SU-DHL-6 (cell line): ENCODE measurements around the gene WNT8A.

Experiments used
- H2AFZ ChIP-seq: fragments of 200-600 bp; sonication (generic); 2 replicates; pipeline ENCODE4 v1.6.1; 2014; ENCODE audit warnings: low read depth, mild to moderate bottlenecking, moderate library complexity, mixed read lengths, antibody characterized with exemption, low read length; ENCODE audit not compliant: severe bottlenecking
- H3F3A ChIP-seq: fragments of 200-600 bp; shearing (Covaris generic); 2 replicates; pipeline ENCODE4 v1.6.0; 2016; ENCODE audit warnings: antibody characterized with exemption, mild to moderate bottlenecking; ENCODE audit not compliant: insufficient read depth
- H3K27ac ChIP-seq: fragments of 200-600 bp; sonication (generic); 2 replicates; pipeline ENCODE4 v1.5.1; 2016; ENCODE audit warnings: low read depth, mild to moderate bottlenecking, low read length, moderate library complexity, mixed read lengths
- H3K27me3 ChIP-seq: fragments of 200-600 bp; sonication (generic), shearing (Covaris generic); 2 replicates; pipeline ENCODE4 v1.6.0; 2014; ENCODE audit warnings: mild to moderate bottlenecking, low read length
- H3K36me3 ChIP-seq: fragments of 200-600 bp; sonication (generic); 2 replicates; pipeline ENCODE4 v1.6.1; 2014; ENCODE audit warnings: mild to moderate bottlenecking, low read length, mixed read lengths
- H3K4me2 ChIP-seq: fragments of 300-600, 200-600 bp; shearing (Covaris generic), sonication (generic); 2 replicates; pipeline ENCODE4 v1.6.0; 2014; ENCODE audit warnings: low read length, low read depth, mild to moderate bottlenecking; ENCODE audit not compliant: poor library complexity, severe bottlenecking
- H3K4me3 ChIP-seq: fragments of 200-600 bp; sonication (generic); 2 replicates; pipeline ENCODE4 v1.5.1; 2014; ENCODE audit warnings: antibody characterized with exemption, low read length, mild to moderate bottlenecking, mixed read lengths; ENCODE audit not compliant: insufficient read depth, poor library complexity, severe bottlenecking
- H3K79me2 ChIP-seq: fragments of 200-600 bp; sonication (generic); 2 replicates; pipeline ENCODE4 v1.6.1; 2014; ENCODE audit warnings: mild to moderate bottlenecking, low read length, moderate library complexity; ENCODE audit not compliant: insufficient read depth
- H3K9ac ChIP-seq: fragments of 200-600 bp; sonication (generic); 2 replicates; pipeline ENCODE4 v1.7.0; 2014; ENCODE audit warnings: mild to moderate bottlenecking, low read length
- H3K9me2 ChIP-seq: fragments of 200-600 bp; sonication (generic); replicated peaks from 2 replicates; pipeline ENCODE4 v1.6.1; 2014; ENCODE audit warnings: low read length; ENCODE audit not compliant: insufficient read depth
- H3K9me3 ChIP-seq: fragments of 200-600 bp; sonication (generic); 2 replicates; pipeline ENCODE4 v1.6.1; 2014; ENCODE audit warnings: low read length, mixed read lengths; ENCODE audit not compliant: insufficient read depth
- H4K20me1 ChIP-seq: fragments of 200-600 bp; sonication (generic); 2 replicates; pipeline ENCODE4 v1.6.1; 2014; ENCODE audit warnings: low read depth, mild to moderate bottlenecking, antibody characterized with exemption, low read length, moderate library complexity, mixed read lengths
- CTCF ChIP-seq: fragments of 200-600 bp; sonication (generic); IDR thresholded peaks from one replicate; pipeline ENCODE4 v1.5.1; 2017; ENCODE audit warnings: antibody characterized with exemption, mild to moderate bottlenecking, low read length, moderate library complexity; ENCODE audit not compliant: insufficient read depth, poor library complexity, severe bottlenecking
- EZH2phosphoT487 ChIP-seq: fragments of 200-600 bp; sonication (generic), shearing (Covaris generic); conservative IDR thresholded peaks from 2 replicates; pipeline ENCODE4 v1.6.1; 2018; ENCODE audit warnings: mild to moderate bottlenecking, antibody characterized with exemption, low read length, moderate library complexity, mixed read lengths

The WNT8A gene

GRCh38 chr5:138107213-138107612 is 23.4 kb downstream of the WNT8A start:
- Histone ChIP-seq H3K27me3 (no peaks in the 10 kb centered on the region), H4K20me1 (no peaks in the 10 kb centered on the region), H3K4me2 (no peak overlapping the region), H3K79me2 (no peaks in the 10 kb centered on the region), H2AFZ (no peak overlapping the region), H3K9me3 (no peaks in the 10 kb centered on the region), H3F3A (no peaks in the 10 kb centered on the region), H3K27ac (no peak overlapping the region), H3K36me3 (no peaks in the 10 kb centered on the region), H3K9me2 (no peaks in the 10 kb centered on the region), H3K9ac (no peak overlapping the region), H3K4me3 (no peak overlapping the region)
- TF ChIP-seq CTCF: no peak
- no peak for TF ChIP-seq EZH2phosphoT487

- Histone ChIP-seq H3K36me3 (no peaks in the 10 kb centered on the region), H3K4me3 (no peak overlapping the region), H4K20me1 (no peaks in the 10 kb centered on the region), H3K9ac (no peak overlapping the region), H3K9me3 (no peaks in the 10 kb centered on the region), H3K4me2 (no peak overlapping the region), H3K27ac (no peak overlapping the region), H3K27me3 (no peaks in the 10 kb centered on the region), H3F3A (no peaks in the 10 kb centered on the region), H3K9me2 (no peaks in the 10 kb centered on the region), H2AFZ (no peak overlapping the region), H3K79me2 (no peaks in the 10 kb centered on the region)
- no peak for TF ChIP-seq EZH2phosphoT487
- no peak for TF ChIP-seq CTCF
Observed at GRCh38 chr5:138109463-138110265, 25.8 kb downstream of the WNT8A start.

GRCh38 chr5:138110266-138110963 is 26.6 kb downstream of the WNT8A start:
- no peaks in the 10 kb centered on the region for H3K79me2 ChIP-seq
- no peak overlapping the region for H3K4me2 ChIP-seq
- TF ChIP-seq EZH2phosphoT487 (no peak), CTCF (no peak)
- no peaks in the 10 kb centered on the region for H3K9me2 ChIP-seq
- no peak overlapping the region for H3K9ac ChIP-seq
- no peaks in the 10 kb centered on the region for H3K36me3 ChIP-seq
- no peaks in the 10 kb centered on the region for H3K9me3 ChIP-seq
- no peaks in the 10 kb centered on the region for H4K20me1 ChIP-seq
- H3K4me3 ChIP-seq: no peak overlapping the region
- H3K27me3 ChIP-seq: no peaks in the 10 kb centered on the region
- no peaks in the 10 kb centered on the region for H3F3A ChIP-seq
- H2AFZ ChIP-seq: no peak overlapping the region
- H3K27ac ChIP-seq: no peak overlapping the region
